Smooth muscle cell (in vitro differentiated cells): ENCODE measurements around the gene SPAG8. TPM values are rescaled to one million over a fixed set of nuclear protein-coding genes. Genes with fewer than 3 reads are reported as not detected.

Source experiments
- DNase-seq: peaks from one replicate; lab custom pipeline; 2025; ENCODE audit not compliant: unreplicated experiment; lab: John Stamatoyannopoulos, UW
- H2AFZ ChIP-seq: fragments of 200-600 bp; sonication (generic); 2 replicates; pipeline ENCODE4 v1.6.0; 2016; ENCODE audit warnings: antibody characterized with exemption, low read depth, mild to moderate bottlenecking
- H3F3A ChIP-seq: fragments of 200-600 bp; sonication (generic); 2 replicates; pipeline ENCODE4 v1.6.0; 2017; ENCODE audit warnings: antibody characterized with exemption, low read depth
- H3K27ac ChIP-seq: fragments of 200-600 bp; sonication (generic); 2 replicates; pipeline ENCODE4 v1.5.1; 2016; ENCODE audit warnings: low read depth, mild to moderate bottlenecking
- H3K27me3 ChIP-seq: fragments of 200-600 bp; sonication (generic); 2 replicates; pipeline ENCODE4 v1.6.1; 2016; ENCODE audit warnings: low read depth, mild to moderate bottlenecking
- H3K36me3 ChIP-seq: fragments of 200-600 bp; sonication (generic); 2 replicates; pipeline ENCODE4 v1.5.1; 2016; ENCODE audit warnings: low read depth
- H3K4me1 ChIP-seq: fragments of 200-600 bp; sonication (generic); 2 replicates; pipeline ENCODE4 v1.5.1; 2016; ENCODE audit warnings: low read depth
- H3K4me2 ChIP-seq: fragments of 200-600 bp; sonication (generic); 2 replicates; pipeline ENCODE4 v1.6.0; 2016; ENCODE audit warnings: mild to moderate bottlenecking
- H3K4me3 ChIP-seq: fragments of 200-600 bp; sonication (generic); 2 replicates; pipeline ENCODE4 v1.5.1; 2016; ENCODE audit warnings: mild to moderate bottlenecking
- H3K79me2 ChIP-seq: fragments of 200-600 bp; sonication (generic); 2 replicates; pipeline ENCODE4 v1.6.0; 2016; ENCODE audit warnings: low read depth, mild to moderate bottlenecking
- H3K9ac ChIP-seq: fragments of 200-600 bp; sonication (generic); 2 replicates; pipeline ENCODE4 v1.6.0; 2016; ENCODE audit warnings: low read depth
- H3K9me3 ChIP-seq: fragments of 200-600 bp; sonication (generic); replicated peaks from 2 replicates; pipeline ENCODE4 v1.5.1; 2016; ENCODE audit warnings: low read depth
- H4K20me1 ChIP-seq: fragments of 200-600 bp; sonication (generic); 2 replicates; pipeline ENCODE4 v1.6.0; 2016; ENCODE audit warnings: low read depth
- whole genome bisulfite sequencing: methylation state at CpG from one replicate; pipeline ENCODE4 v1.1.7; 2016; ENCODE audit warnings: low lambda C conversion rate; 5-methylcytosine and 5-hydroxymethylcytosine counted together
- polyA plus RNA-seq: library from polyadenylated mRNA; unstranded; fragments of >200 nt; fragmentation: Nextera tagmentation; extraction: Ambion mirVana; gene quantifications from 2 replicates; pipeline ENCODE4 v1.2.1, GENCODE V29; 2016
- total RNA-seq: library from RNA; depleted of rRNA; stranded (reverse); fragments of >200 nt; gene quantifications from 2 replicates; pipeline ENCODE4 v1.2.3, GENCODE V29; 2014
- TF ChIP-seq, protein P1 (sequence below): fragments of 200-600 bp; sonication (generic); IDR thresholded peaks from 2 replicates; pipeline ENCODE4 v1.5.1; 2017; ENCODE audit warnings: borderline replicate concordance, mild to moderate bottlenecking, antibody characterized with exemption; ENCODE audit not compliant: insufficient read depth, poor library complexity, severe bottlenecking

SPAG8 gene
- total and polyA plus RNA-seq, 2 experiments from 2014 or later: 1.2 TPM; not detected in 1

- H3K4me1 ChIP-seq: peaks cover 6% of the 10 kb centered on the region
- no peaks in the 10 kb centered on the region for H3K79me2 ChIP-seq
- no peak overlapping the region for H3K9ac ChIP-seq
- H3K27ac ChIP-seq: no peak overlapping the region
- H3F3A ChIP-seq: no peaks in the 10 kb centered on the region
- no peaks in the 10 kb centered on the region for H3K36me3 ChIP-seq
- H3K4me2 ChIP-seq: no peak overlapping the region
- no peak for DNase-seq
- H3K27me3 ChIP-seq: no peaks in the 10 kb centered on the region
- 100% methylated on average over 1 of the region's 1 CpG for WGBS
- TF ChIP-seq, protein P1, sequence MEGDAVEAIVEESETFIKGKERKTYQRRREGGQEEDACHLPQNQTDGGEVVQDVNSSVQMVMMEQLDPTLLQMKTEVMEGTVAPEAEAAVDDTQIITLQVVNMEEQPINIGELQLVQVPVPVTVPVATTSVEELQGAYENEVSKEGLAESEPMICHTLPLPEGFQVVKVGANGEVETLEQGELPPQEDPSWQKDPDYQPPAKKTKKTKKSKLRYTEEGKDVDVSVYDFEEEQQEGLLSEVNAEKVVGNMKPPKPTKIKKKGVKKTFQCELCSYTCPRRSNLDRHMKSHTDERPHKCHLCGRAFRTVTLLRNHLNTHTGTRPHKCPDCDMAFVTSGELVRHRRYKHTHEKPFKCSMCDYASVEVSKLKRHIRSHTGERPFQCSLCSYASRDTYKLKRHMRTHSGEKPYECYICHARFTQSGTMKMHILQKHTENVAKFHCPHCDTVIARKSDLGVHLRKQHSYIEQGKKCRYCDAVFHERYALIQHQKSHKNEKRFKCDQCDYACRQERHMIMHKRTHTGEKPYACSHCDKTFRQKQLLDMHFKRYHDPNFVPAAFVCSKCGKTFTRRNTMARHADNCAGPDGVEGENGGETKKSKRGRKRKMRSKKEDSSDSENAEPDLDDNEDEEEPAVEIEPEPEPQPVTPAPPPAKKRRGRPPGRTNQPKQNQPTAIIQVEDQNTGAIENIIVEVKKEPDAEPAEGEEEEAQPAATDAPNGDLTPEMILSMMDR: no peak
- H4K20me1 ChIP-seq: no peaks in the 10 kb centered on the region
- no peak overlapping the region for H3K4me3 ChIP-seq
- no peaks in the 10 kb centered on the region for H3K9me3 ChIP-seq
- H2AFZ ChIP-seq: no peak overlapping the region
These were observed 48.3 kb downstream of the SPAG8 start for GRCh38 chr9:35763803-35764202.

DNA sequence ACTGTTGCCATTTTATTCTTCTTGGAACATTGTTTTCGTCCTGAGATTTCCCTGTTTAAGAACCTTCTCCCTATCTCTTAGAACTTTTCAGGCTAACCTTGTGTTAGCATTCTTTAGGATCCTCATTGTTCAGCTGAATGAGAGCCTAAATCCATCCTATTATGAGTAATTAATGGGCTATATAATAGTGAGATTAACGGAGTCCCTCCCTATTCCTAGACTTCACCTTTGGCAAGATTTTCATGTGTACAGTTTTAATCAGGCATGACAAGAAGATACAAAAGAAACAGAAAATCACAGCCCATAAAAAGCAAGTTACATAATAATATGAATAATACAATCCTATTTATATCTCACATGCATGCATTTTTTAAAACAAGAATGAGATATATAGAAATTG, 48.9 kb downstream of the SPAG8 start:
- Histone ChIP-seq H3K4me2 (no peak overlapping the region), H3K27me3 (no peaks in the 10 kb centered on the region), H3K36me3 (no peaks in the 10 kb centered on the region), H3K79me2 (no peaks in the 10 kb centered on the region), H3K9ac (no peak overlapping the region), H4K20me1 (no peaks in the 10 kb centered on the region), H3K4me1 (peaks cover 6% of the 10 kb centered on the region), H3K9me3 (no peaks in the 10 kb centered on the region), H3K27ac (no peak overlapping the region), H2AFZ (no peak overlapping the region), H3K4me3 (no peak overlapping the region), H3F3A (no peaks in the 10 kb centered on the region)
- DNase-seq: no peak
- WGBS: 93% methylated on average over 2 of the region's 2 CpGs
- TF ChIP-seq, protein P1: no peak

- H3K79me2 ChIP-seq: no peaks in the 10 kb centered on the region
- peaks cover 6% of the 10 kb centered on the region for H3K27me3 ChIP-seq
- H3K4me1 ChIP-seq: peaks cover 6% of the 10 kb centered on the region
- no peak overlapping the region for H2AFZ ChIP-seq
- no peaks in the 10 kb centered on the region for H3F3A ChIP-seq
- no peak overlapping the region for H3K4me2 ChIP-seq
- 93% methylated on average over 2 of the region's 2 CpGs for WGBS
- TF ChIP-seq, protein P1: no peak
- no peak overlapping the region for H3K4me3 ChIP-seq
- no peaks in the 10 kb centered on the region for H4K20me1 ChIP-seq
- H3K36me3 ChIP-seq: no peaks in the 10 kb centered on the region
- DNase-seq: no peak
- H3K9me3 ChIP-seq: no peaks in the 10 kb centered on the region
- no peak overlapping the region for H3K27ac ChIP-seq
- no peak overlapping the region for H3K9ac ChIP-seq
These were observed 51.4 kb downstream of the SPAG8 start for GRCh38 chr9:35760651-35761050.

DNA sequence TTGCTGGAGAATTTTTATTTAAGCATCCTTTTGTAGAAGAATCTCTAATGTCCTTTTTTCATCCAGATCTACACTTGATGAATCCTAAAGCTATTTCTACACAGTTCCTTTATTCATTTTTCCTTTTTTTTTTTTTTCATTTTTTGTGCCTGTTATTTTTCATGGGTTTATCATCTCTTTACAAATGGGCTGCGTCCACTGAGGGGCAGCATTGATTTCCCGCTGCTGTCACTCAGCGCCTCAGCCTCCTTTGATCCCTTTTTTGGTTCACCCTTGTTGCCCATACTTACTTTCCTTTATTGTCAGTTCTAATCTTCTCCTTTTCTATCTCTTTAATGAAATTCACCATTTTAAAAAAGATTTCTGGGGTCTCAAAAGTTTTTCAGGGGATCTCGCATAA, 52.3 kb downstream of the SPAG8 start:
- TF ChIP-seq, protein P1: no peak
- no peaks in the 10 kb centered on the region for H3F3A ChIP-seq
- peaks cover 6% of the 10 kb centered on the region for H3K4me1 ChIP-seq
- no peak overlapping the region for H3K4me3 ChIP-seq
- H3K27ac ChIP-seq: no peak overlapping the region
- no peaks in the 10 kb centered on the region for H3K79me2 ChIP-seq
- 87% methylated on average over 4 of the region's 4 CpGs for WGBS
- no peak for DNase-seq
- H2AFZ ChIP-seq: no peak overlapping the region
- H3K9ac ChIP-seq: no peak overlapping the region
- no peaks in the 10 kb centered on the region for H3K36me3 ChIP-seq
- H3K4me2 ChIP-seq: no peak overlapping the region
- H3K9me3 ChIP-seq: no peaks in the 10 kb centered on the region
- peaks cover 6% of the 10 kb centered on the region for H3K27me3 ChIP-seq
- H4K20me1 ChIP-seq: no peaks in the 10 kb centered on the region
